G401.6 (cell line): ENCODE measurements around the gene ALG9.
"Not testable (repeated sequence)": the region's sequence is repeated elsewhere in the genome, so short reads cannot be mapped to it uniquely, and the experiment has no call there.

Source experiments
- FAIRE-seq: peaks from 2 replicates; lab custom pipeline; 2012; peaks lifted over from hg19 to GRCh38; lab: Jason Lieb, UNC

Gene ALG9, protein sequence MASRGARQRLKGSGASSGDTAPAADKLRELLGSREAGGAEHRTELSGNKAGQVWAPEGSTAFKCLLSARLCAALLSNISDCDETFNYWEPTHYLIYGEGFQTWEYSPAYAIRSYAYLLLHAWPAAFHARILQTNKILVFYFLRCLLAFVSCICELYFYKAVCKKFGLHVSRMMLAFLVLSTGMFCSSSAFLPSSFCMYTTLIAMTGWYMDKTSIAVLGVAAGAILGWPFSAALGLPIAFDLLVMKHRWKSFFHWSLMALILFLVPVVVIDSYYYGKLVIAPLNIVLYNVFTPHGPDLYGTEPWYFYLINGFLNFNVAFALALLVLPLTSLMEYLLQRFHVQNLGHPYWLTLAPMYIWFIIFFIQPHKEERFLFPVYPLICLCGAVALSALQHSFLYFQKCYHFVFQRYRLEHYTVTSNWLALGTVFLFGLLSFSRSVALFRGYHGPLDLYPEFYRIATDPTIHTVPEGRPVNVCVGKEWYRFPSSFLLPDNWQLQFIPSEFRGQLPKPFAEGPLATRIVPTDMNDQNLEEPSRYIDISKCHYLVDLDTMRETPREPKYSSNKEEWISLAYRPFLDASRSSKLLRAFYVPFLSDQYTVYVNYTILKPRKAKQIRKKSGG

DNA sequence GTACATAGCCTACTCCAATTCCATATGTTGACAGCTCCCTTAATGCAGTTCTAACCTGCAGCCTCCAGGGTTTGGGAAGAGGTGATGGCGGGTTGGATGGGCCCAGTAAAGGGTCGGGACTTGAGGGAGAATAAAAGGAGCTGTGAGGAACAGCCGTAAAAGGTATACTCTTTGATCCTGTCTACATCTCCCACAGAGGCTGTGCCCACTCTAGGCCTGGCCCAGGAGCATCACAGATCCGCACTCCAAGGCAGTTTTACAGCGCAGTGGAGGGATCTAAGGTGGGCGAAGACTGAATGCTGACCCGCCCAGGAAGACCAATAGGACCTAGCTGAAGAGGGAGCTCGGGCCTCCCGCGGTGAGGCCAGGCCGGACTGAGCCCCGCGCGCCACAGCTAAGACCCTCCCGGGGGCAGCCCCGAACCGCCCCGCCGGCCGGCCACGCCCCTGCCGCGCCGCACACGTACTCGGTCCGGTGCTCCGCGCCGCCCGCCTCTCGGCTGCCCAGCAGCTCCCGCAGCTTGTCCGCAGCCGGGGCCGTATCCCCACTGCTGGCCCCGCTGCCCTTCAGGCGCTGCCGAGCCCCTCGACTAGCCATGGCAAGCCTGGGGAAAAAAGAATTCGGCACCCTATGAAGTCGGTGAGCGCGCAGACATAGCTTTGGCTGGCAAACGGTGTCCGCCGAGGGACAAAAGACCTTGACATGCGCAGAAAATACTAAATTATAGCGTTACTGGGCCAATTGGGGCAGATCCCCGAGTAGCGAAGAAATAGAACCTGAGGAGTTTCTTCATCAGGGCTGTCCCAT lies at the start of gene ALG9:
Gene ALG9 (minus strand): TSS at position 696 of the 807 bp plus-strand sequence. CDS start 99 bp downstream, at position 597.
- FAIRE-seq: peak; percentile 55

DNA sequence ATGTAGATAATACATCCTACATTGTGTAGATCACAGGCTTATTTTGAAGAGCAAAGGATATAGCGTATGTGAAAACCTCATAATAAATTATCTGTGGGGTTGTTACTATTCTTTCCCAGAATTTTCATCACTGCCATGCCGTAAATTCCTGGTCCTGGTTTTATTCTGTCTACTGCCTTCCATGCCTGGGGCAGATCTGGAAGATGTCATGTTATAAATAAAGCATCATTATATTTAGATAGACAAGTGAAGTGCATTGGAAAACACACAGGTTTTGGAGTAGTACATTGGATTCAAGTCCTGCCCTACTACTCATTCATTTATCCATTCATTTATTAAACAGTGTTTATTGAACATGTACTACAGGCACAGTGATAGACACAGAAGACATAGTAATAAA lies 49.5 kb upstream of the ALG9 start:
- FAIRE-seq: no peak

DNA sequence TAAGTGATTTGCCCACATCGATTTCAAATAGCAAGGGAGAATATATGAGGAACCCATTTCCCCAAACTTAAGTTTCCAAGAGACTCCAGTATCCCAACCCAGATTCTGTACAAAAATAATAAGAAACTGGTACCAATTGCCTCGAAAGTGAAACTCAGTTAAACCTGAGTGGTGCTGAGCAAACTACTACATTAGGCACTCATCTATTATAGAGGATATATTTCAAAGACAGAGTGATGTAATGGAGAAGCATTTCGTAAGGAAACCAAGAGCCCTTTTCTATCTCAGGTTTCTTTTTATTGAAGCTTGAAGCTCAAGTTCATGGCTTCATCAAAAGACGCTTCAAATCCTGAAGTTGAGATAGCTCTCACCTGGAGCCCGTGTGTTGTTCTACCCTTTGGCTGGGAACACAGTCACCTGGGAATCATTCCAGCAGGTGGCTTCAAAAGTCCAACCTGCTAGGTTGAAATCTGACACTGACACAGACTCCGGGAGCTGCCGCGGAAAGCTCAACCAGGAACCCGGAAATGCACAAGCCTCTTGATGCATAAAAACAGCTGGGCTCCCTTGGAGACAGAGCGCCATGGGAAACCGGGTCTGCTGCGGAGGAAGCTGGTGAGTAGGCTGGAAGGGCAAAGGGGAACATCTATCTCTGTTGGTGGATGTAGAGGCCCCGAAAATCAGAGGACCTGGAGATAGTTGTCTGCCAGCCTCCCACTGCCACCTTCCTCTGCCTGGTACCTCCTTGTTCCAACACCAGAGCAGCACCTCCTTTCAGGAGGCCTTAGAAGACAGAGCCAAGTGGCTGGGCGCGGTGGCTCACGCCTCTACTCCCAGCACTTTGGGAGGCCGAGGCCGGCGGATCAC lies 47.2 kb upstream of the ALG9 start, which contains the start of gene C11orf52:
Gene C11orf52 (plus strand): TSS at position 524 of the 867 bp plus-strand sequence. CDS start 60 bp downstream, at position 584.
- no peak for FAIRE-seq

DNA sequence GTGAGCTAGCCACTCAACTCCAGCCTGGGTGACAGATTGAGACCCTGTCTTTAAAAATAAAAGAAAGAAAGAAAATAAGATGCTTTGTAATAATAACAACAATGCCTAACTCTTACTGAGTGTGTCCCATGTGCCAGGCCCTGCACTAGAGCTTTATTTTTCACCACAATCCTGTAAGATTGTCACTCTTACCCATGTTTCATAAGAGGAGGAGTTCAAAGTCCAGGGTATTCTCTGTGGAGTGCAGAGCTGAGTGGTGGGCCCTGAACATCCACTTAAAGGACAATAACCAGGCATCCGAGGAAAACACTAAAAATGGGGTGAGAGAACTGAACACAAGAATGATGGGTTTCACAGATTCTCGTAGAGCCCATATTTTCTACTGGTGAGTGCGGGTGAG lies 46.4 kb upstream of the ALG9 start:
- FAIRE-seq: no peak

DNA sequence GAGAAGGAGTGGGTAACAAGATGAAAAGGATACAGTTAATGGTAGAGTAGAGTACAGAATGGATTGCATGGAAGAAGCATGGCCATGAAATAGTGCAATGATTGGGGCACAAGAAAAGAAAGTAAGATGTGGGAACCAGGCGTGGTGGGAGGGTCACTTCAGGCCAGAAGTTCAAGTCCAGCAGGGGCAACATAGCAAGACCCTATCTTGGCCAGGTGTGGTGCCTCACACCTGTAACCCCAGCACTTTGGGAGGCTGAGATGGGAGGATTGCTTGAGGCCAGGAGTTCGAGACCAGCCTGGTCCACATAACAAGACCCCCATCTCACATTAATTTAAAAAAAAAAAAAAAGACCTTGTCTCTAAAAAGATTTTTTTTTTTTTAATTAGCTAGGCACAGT lies 45.9 kb upstream of the ALG9 start:
- no peak for FAIRE-seq

DNA sequence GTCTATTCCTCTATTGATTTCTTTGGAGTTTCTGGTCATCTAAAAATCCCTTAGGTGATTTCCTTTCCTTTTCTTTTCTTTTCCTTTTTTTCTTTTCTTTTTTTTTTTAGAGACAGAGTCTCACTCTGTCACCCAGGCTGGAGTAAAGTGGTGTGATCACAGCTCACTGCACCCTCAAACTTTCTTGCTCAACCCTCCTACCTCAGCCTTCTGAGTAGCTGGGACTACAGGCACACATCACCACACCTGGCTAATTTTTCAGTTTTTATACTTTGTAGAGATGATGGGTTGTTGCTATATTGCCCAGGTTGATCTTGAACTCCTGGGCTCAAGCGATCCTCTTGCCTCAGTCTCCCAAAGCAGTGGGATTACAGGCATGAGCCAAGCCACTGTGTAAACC lies 45.4 kb upstream of the ALG9 start:
- FAIRE-seq: no peak

DNA sequence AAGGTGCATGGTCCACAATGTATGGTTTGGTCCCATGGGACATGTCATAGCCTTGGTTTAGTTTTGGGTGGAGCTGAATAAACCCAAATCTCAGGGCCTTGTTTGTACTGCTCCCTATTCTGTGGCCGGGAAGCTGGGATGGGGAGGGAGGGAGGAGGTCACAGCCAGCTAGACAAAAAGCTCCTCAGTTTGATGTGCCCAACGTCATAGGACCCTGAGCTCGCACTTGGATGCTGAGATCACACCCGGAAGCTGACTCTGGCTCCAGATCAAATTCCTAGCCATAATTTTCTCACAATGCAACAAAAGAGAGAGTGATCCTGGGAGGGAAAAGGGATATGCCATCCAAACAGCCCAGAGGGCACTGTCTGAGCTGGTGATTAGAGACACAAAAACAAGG lies 42.6 kb upstream of the ALG9 start:
- FAIRE-seq: no peak

DNA sequence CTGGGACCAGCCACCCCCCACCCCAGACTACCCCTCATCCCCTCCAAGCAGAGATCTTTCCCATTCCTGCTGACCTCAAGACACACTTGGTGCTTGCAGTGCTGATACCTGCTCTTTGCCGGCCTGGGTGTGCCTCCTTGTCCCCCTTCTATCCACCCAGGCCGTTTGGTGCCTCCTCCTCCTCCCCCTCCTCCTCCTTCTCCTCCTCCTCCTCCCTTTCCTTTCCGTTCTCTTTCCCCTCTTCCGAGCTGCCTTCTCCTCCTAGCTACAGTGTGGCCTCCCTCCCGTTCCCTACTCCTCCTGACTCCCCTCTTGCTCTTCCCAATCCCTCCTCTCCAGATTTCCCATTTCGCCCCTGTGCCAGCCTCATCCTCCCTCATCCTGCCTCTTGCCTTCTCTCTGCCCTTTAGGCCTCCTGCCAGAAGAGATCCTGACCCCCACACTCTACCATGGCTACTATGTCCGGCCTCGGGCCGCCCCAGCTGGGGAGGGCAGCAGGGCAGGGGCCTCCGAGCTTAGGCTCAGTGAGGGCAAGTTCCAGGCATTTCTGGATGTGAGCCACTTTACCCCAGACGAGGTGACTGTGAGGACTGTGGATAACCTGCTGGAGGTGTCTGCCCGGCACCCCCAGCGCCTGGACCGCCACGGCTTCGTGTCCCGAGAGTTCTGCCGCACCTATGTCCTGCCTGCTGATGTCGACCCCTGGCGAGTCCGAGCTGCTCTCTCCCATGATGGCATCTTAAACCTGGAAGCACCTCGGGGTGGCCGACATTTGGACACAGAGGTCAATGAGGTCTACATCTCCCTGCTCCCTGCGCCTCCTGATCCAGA lies 41.9 kb upstream of the ALG9 start:
- FAIRE-seq: no peak

DNA sequence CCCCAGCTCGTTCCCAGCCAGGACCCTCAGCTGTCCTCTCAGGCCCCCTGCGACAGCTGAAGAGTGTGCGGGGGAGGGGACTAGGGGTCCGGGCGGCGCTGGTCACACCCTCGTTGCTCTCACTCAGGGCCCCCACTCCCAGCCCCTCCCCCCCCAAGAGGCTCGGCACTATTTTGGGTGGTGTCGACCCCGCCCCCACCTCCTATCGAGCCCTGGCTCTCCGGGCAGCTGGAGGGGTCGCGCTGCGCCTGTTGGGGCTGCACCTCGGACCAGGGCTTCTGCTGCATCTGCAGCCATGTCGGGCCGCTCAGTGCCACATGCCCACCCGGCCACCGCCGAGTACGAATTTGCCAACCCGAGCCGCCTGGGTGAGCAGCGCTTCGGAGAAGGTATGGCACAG lies 41.2 kb upstream of the ALG9 start, which contains the start of gene HSPB2:
Gene HSPB2 (plus strand): TSS at position 200 of the 400 bp plus-strand sequence. CDS start 96 bp downstream, at position 296.
- no peak for FAIRE-seq

DNA sequence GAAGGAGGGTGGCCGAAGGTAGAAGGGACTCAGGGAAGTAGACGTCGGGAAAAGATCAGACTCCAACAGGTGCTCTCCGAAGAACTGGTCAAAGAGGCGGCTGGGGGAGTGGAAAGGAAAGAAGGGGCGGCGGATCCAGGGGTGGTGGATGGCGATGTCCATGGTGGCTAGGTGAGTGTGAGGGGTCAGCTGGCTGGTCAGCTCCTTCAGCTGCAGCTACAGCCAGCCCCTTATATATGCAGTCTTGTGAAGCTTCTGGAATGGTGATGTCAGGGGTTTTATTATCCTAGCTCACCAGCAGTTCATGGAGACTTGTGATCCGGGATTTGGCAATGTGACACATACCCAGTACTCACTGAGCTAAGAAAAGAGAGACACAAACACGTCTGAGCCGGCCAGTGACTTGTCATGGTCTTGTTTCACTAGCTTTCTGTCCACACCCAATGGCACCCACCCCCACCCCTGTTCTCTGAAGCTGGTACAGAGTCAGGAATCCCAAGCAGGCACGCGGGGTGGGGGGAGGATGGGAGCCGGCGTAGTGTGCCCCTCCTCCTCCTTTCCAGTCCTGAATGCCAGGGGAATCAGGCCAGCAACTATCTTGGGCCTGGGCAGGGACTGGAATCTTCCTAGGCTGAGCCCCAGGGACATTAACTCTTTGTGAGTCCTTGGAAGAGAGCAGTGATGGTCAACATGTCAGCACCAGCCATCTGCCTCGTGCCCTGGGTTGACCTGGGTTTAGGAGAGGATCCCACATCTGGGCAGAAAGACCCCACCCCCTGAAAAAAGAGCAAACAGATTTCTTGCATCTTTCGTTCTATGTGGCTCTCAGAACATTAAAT lies 40.4 kb upstream of the ALG9 start, which contains the start of gene CRYAB:
Gene CRYAB (minus strand): TSS at position 208 of the 839 bp plus-strand sequence. CDS start 46 bp downstream, at position 162.
- no peak for FAIRE-seq

DNA sequence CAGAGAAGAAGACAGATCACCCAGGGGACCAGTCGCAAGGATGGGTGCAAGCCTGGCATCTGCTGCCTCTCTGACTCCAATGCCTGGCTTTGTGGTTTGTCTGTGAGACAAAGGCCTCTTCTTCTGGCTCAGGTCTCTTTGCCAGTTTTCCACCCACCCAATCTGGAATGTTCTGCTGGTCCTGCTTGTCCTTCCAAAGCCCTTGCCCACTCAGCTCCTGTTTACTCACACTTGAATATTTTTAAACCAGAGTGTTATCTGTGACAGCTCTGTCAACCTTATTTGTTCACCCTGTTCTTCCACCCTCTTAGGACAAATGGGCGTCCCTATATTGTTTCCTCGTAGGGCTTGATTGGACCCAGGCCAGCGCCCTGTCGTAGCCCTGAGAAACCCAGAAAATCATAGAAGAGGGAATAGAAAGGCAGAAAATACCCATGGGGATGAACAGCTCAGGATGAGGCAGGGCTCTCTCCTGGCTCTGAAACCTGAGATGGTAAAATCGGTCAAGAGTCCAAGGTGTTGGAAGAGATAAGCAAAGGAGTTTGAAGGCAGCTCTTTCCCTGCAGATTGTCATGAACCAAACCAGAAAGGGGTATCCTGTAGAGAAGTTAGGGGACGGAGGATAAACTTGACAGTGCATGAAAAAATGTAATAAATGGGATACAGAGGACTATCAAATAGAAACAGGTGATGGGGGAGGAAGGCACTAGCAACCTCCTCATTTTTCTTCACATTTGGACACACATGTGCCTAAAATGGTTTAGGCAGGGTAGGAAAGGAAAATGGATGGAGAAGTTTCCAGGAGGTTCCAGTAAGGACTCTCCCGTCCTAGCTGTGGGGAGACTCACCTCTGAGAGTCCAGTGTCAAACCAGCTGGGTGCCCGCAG lies 39.5 kb upstream of the ALG9 start:
- no peak for FAIRE-seq

DNA sequence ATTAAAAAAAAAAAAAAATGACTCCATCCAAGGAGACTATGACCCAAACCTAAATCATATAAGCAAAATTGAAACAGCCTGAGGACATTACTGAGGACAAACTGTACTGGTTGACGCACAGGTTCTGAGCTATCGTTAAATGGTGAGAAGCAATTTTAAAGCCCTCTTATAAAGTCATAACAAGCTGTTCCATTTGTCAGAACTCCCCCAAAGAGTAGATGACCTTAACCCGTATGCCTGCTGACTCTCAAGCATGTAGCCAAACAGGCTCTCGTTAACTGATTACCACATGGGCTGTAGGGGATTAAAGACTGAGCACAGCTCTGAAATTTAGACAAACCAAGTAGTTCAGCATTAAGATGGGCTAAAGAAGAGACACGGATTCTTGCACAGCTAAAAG lies 38.0 kb upstream of the ALG9 start:
- no peak for FAIRE-seq

DNA sequence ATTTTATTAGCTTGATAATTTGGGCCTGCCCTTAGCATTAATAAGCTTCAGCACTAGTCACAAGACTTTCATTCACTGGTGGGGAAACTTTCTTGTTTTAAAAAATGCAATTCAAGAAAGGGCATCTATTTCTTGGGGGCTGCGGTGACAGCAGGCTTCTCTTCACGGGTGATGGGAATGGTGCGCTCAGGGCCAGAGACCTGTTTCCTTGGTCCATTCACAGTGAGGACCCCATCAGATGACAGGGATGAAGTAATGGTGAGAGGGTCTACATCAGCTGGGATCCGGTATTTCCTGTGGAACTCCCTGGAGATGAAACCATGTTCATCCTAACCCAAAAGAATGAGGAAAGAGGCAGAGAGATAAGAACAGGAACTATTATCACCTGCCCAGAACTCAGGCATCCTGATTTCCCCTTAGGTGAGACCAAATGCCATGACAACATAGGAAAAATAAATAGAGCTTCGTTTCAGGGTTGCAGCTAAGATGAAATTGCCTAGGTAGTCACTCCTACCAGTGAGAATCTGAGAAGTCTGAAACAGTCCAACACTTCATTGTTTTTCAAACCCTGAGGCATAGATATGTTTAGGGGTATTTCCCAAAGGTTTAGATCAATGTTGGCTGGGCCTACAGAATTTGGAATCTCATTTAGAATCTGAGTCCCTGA lies 37.4 kb upstream of the ALG9 start:
- no peak for FAIRE-seq

DNA sequence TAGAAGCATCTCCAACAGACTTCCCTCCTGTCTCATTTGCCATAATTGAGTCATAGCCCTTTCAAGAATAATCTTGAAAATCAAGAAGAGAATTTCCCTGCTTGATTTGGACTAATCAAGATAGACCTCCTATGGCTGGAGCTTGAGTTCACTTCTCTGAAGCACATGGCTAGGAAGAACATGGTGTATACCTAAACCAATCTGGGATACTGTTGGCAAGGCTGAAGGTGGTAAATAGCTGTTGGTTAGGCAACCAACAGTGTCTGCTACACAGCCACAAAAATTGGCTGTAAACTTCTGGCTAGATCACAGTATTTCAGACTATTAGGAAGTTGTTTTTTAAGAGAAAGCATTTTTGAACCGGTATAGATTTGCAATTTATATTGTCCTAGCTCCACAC lies 35.3 kb upstream of the ALG9 start:
- no peak for FAIRE-seq

DNA sequence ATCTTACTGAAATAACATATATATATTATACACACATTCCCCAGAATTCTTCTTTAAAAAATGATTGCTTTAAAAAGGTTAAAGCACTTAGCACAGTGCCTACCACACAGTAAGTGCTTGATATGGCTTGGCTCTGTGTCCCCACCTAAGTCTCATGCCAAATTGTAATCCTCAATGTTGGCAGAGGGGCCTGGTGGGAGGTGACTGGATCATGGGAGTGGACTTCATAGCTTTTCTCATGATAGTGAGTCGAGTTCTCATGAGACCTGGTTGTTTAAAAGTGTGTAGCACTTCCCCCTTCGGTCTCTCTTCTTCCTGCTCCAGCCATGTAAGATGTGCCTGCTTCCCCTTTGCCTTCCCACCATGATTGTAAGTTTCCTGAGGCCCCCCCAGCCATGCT lies 34.0 kb upstream of the ALG9 start:
- FAIRE-seq: no peak

DNA sequence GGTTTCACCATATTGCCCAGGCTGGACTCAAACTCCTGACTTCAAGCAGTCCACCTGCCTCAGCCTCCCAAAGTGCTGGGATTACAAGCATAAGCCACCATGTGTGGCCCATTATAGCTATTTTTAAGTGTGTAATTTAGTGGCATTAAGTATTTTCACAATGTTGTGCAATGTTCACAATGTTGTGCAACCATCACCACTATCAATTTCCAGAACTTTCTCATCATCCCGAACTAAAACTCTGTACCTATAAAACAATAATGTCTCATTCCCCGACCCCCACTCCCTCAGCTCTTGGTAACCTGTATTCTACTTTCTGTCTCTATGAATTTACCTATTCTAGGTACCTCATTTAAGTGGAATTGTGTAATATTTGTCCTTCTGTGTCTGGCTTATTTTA lies 15.5 kb upstream of the ALG9 start:
- no peak for FAIRE-seq

DNA sequence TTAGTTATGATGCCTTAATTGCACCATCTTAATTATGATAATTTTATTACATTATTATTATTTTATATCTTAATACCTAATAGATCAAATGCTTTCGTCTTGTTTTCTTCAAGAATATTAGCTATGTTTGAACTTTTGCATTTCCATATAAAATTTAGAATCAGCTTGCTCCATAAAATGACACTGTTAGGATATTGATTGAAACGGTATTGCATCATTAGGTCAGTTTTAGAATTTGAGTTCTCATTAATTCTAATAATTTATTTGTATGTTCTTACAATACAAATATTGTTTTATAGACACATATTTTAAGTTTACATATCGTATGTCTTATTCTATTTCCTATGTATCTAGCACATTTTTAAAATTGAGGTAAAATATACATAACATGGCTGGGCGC lies 14.7 kb upstream of the ALG9 start:
- FAIRE-seq: peak; percentile 57

DNA sequence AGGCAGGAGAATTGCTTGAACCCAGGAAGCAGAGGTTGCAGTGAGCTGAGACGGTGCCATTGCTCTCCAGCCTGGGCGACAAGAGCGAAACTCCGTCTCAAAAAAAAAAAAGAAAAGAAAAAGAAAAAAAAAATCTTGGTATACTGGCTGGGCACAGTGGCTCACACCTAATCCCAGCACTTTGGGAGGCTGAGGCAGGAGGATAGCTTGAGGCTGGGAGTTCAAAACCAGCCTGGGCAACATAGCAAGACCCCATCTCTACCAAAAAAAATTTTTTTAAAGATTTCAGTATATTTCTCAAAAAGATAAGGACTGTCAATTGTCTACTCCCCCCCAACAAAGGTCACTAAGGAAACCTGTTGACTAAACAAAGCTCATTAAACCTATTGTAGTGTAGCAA lies 13.7 kb upstream of the ALG9 start:
- FAIRE-seq: not testable (repeated sequence)
